Activated naive CD8-positive, alpha-beta T cell treated with anti-CD3 and anti-CD28 coated beads, Interleukin-2, amount 50 U/mL, for 16 hours (primary cell): ENCODE data around the gene SDHAF4.
"Not testable (repeated sequence)": the region's sequence is repeated elsewhere in the genome, so short reads cannot be mapped to it uniquely, and the experiment has no call there.

Source experiments
- DNase-seq: peaks from one replicate; pipeline ENCODE4 v3.0.0-alpha.2; 2020; ENCODE audit warnings: low read depth, low spot score

Gene SDHAF4

GRCh38 chr6:70592391-70593117 is 25.8 kb downstream of the SDHAF4 start:
- DNase-seq: no peak

DNA sequence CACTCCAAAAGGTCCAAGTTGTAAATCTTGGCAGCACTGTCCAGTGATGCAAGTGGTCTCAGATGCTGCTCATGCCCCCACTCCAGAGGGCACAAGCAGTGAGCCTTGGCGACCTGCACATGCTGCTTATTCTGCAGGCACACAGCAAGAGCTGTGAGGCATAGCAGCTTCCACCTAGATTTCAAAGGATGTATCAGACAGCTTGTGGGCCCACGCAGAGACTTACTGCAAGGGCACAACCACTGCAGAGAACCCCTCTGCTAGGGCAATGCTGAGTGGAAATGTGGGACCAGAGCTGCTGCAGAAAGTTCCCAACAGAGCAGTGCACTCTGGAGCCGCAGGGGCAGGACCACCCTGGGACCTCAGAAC is 26.4 kb downstream of the SDHAF4 start:
- DNase-seq: no peak

DNA sequence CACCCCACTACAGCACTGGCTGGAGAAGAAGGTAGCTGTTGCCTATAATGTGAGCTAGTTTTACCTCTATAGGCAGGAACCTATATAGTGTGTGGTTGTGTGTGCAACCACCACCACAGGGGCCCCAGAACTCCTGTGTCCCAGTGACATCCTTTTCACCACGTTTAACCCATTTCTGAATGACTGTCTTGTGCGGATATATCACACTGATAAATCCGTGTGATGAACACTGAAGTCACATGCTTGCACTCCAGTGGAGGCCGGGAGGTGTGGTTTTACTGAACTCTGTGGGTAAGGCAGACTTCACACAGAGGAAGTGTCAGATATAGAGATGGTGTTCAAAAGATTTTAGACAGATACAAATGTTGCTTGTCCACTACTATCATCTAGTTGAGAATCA is 32.5 kb downstream of the SDHAF4 start:
- DNase-seq: no peak

- no peak for DNase-seq
Measured at GRCh38 chr6:70601014-70601413, 34.3 kb downstream of the SDHAF4 start.

DNA sequence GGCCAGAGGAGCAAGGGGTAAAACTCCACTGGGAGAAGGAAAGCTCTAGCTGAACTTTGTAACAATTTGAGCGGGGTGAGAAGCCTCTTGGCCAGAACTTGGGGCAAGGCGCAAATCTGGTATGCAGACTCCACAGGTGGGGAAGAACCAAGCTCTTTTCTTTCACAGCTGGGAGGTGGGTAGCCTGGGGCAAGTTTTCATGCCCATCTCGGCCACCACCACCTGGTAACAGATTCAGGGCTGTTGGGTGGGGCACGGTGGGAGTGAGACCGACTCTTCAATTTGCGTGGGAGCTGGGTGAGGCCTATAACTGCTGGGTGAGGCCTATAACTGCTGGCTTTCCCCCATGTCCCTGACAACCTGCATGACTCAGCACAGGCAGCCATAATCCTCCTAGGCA is 37.5 kb downstream of the SDHAF4 start:
- DNase-seq: no peak

DNA sequence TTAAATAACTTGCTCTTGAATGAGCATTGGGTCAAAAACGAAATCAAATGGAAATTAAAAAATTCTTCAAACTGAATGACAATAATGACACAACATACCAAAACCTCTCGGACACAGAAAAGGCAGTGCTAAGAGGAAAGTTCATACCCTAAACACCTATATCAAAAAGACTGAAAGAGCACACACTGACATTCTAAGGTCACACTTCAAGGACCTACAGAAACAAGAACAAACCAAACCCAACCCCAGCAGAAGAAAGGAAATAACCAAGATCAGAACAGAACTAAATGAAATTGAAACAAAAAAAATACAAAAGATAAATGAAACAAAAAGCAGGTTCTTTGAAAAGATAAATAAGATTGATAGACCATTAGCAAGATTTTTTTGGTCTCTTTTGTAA is 40.6 kb downstream of the SDHAF4 start:
- not testable (repeated sequence) for DNase-seq

- not testable (repeated sequence) for DNase-seq
Measured at GRCh38 chr6:70609181-70609580, 42.5 kb downstream of the SDHAF4 start.

GRCh38 chr6:70616728-70617260 is 50.1 kb downstream of the SDHAF4 start:
- DNase-seq: no peak

- no peak for DNase-seq
Measured at GRCh38 chr6:70620746-70621145, 54.0 kb downstream of the SDHAF4 start.

DNA sequence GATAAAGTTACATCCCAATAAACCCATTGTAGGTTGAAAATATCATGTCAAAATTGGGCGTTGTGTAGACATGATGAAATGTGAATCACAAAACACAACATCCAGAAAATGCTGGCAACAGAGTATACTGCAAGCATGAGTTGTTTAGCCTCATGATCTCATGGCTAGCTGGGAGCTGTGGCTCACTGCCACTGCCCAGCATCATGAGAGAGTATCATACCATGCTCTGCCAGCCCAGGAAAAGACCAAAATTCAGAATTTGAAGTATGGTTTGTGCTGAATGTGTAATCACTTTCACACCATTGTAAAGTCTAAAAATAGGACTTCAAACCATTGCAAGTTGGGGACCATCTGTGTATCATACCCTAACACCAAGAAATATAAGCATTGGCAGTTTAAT is 55.7 kb downstream of the SDHAF4 start:
- no peak for DNase-seq

DNA sequence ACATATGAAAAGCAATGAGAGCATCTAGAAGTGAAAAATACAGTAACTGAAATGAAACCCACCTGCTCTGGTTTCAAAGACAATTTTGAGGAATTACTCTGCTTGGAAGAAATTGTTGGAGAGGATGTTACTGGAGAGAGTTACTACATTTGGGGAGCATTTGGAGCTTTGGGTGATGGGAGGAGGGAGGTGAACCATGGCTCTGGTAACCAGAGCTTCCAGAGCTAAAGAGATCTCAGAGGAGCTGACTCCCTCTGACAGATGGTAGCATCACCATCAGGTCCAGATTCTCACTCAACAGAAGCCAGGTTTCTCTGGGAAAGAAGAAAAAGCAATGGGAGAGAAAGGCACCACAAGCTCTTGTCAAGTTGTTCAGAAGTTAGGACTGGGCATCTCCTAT is 58.7 kb downstream of the SDHAF4 start:
- no peak for DNase-seq

DNA sequence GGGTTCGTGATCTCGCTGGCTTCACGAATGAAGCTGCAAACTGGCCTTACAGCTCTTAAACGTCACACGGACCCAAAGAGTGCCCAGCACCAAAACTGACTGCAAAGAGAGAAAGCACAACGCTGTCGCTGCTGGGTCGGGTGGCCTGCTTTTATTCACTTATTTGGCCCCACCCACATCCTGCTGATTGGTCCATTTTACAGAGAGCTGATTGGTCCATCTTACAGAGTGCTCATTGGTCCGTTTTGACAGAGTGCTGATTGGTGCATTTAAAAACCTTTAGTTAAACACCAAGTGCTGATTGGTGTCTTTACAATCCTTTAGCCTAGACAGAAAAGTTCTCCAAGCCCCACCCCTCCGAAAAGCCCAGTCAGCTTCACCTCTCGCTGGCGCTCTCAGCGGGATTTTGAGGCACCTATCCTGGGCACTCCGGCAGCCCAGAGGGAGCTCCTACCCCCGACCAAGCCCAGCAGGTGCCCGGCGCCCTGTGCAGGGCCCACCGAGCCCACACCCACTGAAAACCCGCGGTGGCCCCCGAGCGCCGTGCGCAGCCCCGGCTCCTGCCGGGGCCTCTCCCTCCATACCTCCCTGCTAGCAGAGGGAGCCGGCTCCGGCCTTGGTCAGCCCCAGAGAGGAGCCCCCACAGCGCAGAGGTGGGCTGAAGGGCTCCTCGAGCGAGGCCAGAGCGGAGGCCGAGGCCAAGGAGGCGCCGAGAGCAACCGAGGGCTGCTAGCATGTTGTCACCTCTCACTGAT is 60.9 kb downstream of the SDHAF4 start:
- no peak for DNase-seq

GRCh38 chr6:70629929-70630328 is 63.2 kb downstream of the SDHAF4 start:
- no peak for DNase-seq

GRCh38 chr6:70633870-70634269 is 67.1 kb downstream of the SDHAF4 start:
- DNase-seq: no peak

- no peak for DNase-seq
Measured at GRCh38 chr6:70636596-70636995, 69.9 kb downstream of the SDHAF4 start.

GRCh38 chr6:70638468-70638867 is 71.7 kb downstream of the SDHAF4 start:
- no peak for DNase-seq
